Peyer's patch (tissue), 4 donors: ENCODE data around the gene INPP5F. TPM values are rescaled to one million over a fixed set of nuclear protein-coding genes. Genes with fewer than 3 reads are reported as not detected.

Source experiments
- DNase-seq, 3 donors: peaks; one replicate each; pipeline ENCODE4 v3.0.0-alpha.2; 2017 to 2019
- H3K27ac ChIP-seq, 4 donors: fragments of 200-600 bp; sonication (generic); one replicate each; pipeline ENCODE4 v1.5.1; 2016 to 2019
- H3K27me3 ChIP-seq, 2 donors: fragments of 200-600 bp; sonication (generic); one replicate each; pipeline ENCODE4 v1.5.1; 2019
- H3K36me3 ChIP-seq, 3 donors: fragments of 200-600 bp; sonication (generic); one replicate each; pipeline ENCODE4 v1.5.1; 2016 to 2019
- H3K4me1 ChIP-seq, 4 donors: fragments of 200-600 bp; sonication (generic); one replicate each; pipeline ENCODE4 v1.5.1; 2016 to 2019
- H3K4me3 ChIP-seq, 4 donors: fragments of 200-600 bp; sonication (generic); 1 replicate in 3 of 4; 2 replicates in 1 of 4; pipeline ENCODE4 v1.5.1; 2016 to 2019; ENCODE audit warnings: mild to moderate bottlenecking in 1 of 4
- H3K9me3 ChIP-seq, 4 donors: fragments of 200-600 bp; sonication (generic); one replicate each; pipeline ENCODE4 v1.5.1; 2016 to 2019; ENCODE audit warnings: mild to moderate bottlenecking in 1 of 4
- POLR2A ChIP-seq, 2 donors: fragments of 450-650 bp; IDR thresholded peaks; one replicate each; pipeline ENCODE4 v1.5.1; 2017; ENCODE audit warnings: antibody characterized with exemption in 2 of 2, mild to moderate bottlenecking in 2 of 2, moderate library complexity in 2 of 2
- total RNA-seq, 4 donors: library from RNA; depleted of rRNA; stranded (reverse); fragments of >200 nt; gene quantifications; one replicate each; pipeline ENCODE4 v1.1.0, GENCODE V29; 2016
- TF ChIP-seq, protein P1 (sequence below), 6 experiments: fragments of 450-650 bp in 4 of 6; fragments of 200-600 bp in 2 of 6; sonication (generic) in 1 of 6; IDR thresholded peaks; one replicate each; pipeline ENCODE4 v1.5.1; 2017 to 2019; ENCODE audit warnings: antibody characterized with exemption in 6 of 6, mild to moderate bottlenecking in 3 of 6, moderate library complexity in 1 of 6

The INPP5F gene
- total RNA-seq, 4 donors from 2014 or later: 6.5 to 37.1 (median 10.2) TPM

- H3K4me3 ChIP-seq: no peak overlapping the region
- no peak overlapping the region for H3K27ac ChIP-seq
- H3K36me3 ChIP-seq: peaks cover 0 to 81% (median 0%) of the 10 kb centered on the region in 3 donors
- DNase-seq: no peak
- H3K9me3 ChIP-seq: no peaks in the 10 kb centered on the region
- H3K27me3 ChIP-seq: no peaks in the 10 kb centered on the region
- H3K4me1 ChIP-seq: no peaks in the 10 kb centered on the region
- no peak for TF ChIP-seq POLR2A (IDR thresholded peaks at IDR 0.05)
- TF ChIP-seq, protein P1, sequence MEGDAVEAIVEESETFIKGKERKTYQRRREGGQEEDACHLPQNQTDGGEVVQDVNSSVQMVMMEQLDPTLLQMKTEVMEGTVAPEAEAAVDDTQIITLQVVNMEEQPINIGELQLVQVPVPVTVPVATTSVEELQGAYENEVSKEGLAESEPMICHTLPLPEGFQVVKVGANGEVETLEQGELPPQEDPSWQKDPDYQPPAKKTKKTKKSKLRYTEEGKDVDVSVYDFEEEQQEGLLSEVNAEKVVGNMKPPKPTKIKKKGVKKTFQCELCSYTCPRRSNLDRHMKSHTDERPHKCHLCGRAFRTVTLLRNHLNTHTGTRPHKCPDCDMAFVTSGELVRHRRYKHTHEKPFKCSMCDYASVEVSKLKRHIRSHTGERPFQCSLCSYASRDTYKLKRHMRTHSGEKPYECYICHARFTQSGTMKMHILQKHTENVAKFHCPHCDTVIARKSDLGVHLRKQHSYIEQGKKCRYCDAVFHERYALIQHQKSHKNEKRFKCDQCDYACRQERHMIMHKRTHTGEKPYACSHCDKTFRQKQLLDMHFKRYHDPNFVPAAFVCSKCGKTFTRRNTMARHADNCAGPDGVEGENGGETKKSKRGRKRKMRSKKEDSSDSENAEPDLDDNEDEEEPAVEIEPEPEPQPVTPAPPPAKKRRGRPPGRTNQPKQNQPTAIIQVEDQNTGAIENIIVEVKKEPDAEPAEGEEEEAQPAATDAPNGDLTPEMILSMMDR (IDR thresholded peaks at IDR 0.05): no peak
Measured at GRCh38 chr10:119849031-119849789, 123.4 kb downstream of the INPP5F start.

GRCh38 chr10:119849944-119850343, 124.1 kb downstream of the INPP5F start:
- H3K4me3 ChIP-seq: no peak overlapping the region
- peaks cover 0 to 78% (median 0%) of the 10 kb centered on the region in 3 donors for H3K36me3 ChIP-seq
- TF ChIP-seq, protein P1 (IDR thresholded peaks at IDR 0.05): no peak
- no peak for TF ChIP-seq POLR2A (IDR thresholded peaks at IDR 0.05)
- no peak overlapping the region for H3K27ac ChIP-seq
- DNase-seq: no peak
- no peaks in the 10 kb centered on the region for H3K27me3 ChIP-seq
- H3K4me1 ChIP-seq: no peaks in the 10 kb centered on the region
- no peaks in the 10 kb centered on the region for H3K9me3 ChIP-seq

- peaks cover 0 to 70% (median 0%) of the 10 kb centered on the region in 3 donors for H3K36me3 ChIP-seq
- no peak for DNase-seq
- H3K4me1 ChIP-seq: no peaks in the 10 kb centered on the region
- TF ChIP-seq POLR2A (IDR thresholded peaks at IDR 0.05): no peak
- TF ChIP-seq, protein P1 (IDR thresholded peaks at IDR 0.05): no peak
- no peaks in the 10 kb centered on the region for H3K27me3 ChIP-seq
- H3K27ac ChIP-seq: no peak overlapping the region
- H3K9me3 ChIP-seq: no peaks in the 10 kb centered on the region
- no peak overlapping the region for H3K4me3 ChIP-seq
Measured at GRCh38 chr10:119852277-119852676, 126.4 kb downstream of the INPP5F start.

DNA sequence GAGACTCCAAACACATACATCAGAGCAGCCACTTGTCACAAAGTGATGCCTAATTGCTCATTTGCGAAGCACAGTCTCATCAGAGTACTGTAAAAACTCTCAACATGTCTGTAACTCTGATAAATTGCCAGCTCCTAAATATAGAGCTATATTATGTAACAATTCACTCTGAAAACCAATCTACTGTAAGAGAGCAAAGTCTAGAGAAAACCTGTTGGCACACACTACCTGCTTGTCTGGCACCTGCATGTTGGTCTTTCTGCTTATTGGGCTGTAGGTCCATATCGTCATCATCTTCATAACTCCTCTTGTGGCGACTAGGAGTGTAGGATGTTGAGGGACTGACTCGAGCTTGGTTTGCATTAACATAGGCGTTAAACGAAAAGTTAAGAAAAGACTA, 127.0 kb downstream of the INPP5F start:
- no peaks in the 10 kb centered on the region for H3K27me3 ChIP-seq
- TF ChIP-seq, protein P1 (IDR thresholded peaks at IDR 0.05): no peak
- TF ChIP-seq POLR2A (IDR thresholded peaks at IDR 0.05): no peak
- no peak overlapping the region for H3K4me3 ChIP-seq
- H3K9me3 ChIP-seq: no peaks in the 10 kb centered on the region
- H3K36me3 ChIP-seq: peaks cover 0 to 70% (median 0%) of the 10 kb centered on the region in 3 donors
- DNase-seq: no peak
- no peaks in the 10 kb centered on the region for H3K4me1 ChIP-seq
- no peak overlapping the region for H3K27ac ChIP-seq

GRCh38 chr10:119853574-119853973, 127.7 kb downstream of the INPP5F start:
- no peak overlapping the region for H3K4me3 ChIP-seq
- DNase-seq: no peak
- H3K4me1 ChIP-seq: no peaks in the 10 kb centered on the region
- no peaks in the 10 kb centered on the region for H3K9me3 ChIP-seq
- TF ChIP-seq POLR2A (IDR thresholded peaks at IDR 0.05): no peak
- TF ChIP-seq, protein P1 (IDR thresholded peaks at IDR 0.05): no peak
- H3K36me3 ChIP-seq: peaks cover 0 to 73% (median 0%) of the 10 kb centered on the region in 3 donors
- no peaks in the 10 kb centered on the region for H3K27me3 ChIP-seq
- H3K27ac ChIP-seq: no peak overlapping the region
